RWPE2 (cell line): ENCODE results near the gene PTPRN2.

Experiments
- ATAC-seq: fragments of 200-7000 bp; cut with Tn5 transposase; 3 replicates; pipeline ENCODE4 v1.9.1; 2021; ENCODE audit warnings: low read depth
- DNase-seq: peaks from one replicate; pipeline ENCODE4 v3.0.0-alpha.2; 2020; ENCODE audit warnings: low spot score
- H3K27ac ChIP-seq: fragments of 450-650 bp; 2 replicates; pipeline ENCODE4 v1.5.1; 2017; ENCODE audit warnings: mild to moderate bottlenecking; ENCODE audit not compliant: poor library complexity, severe bottlenecking
- H3K27me3 ChIP-seq: fragments of 250-450 bp; sonication (Bioruptor Pico); 2 replicates; pipeline ENCODE4 v1.5.1; 2021; ENCODE audit warnings: mild to moderate bottlenecking, moderate library complexity; ENCODE audit not compliant: insufficient read depth, poor library complexity, severe bottlenecking
- H3K36me3 ChIP-seq: fragments of 250-450 bp; sonication (Bioruptor Pico); 2 replicates; pipeline ENCODE4 v1.5.1; 2020; ENCODE audit warnings: low read depth, mild to moderate bottlenecking, moderate library complexity
- H3K4me1 ChIP-seq: fragments of 250-450 bp; sonication (Bioruptor Pico); 2 replicates; pipeline ENCODE4 v1.5.1; 2021; ENCODE audit warnings: mild to moderate bottlenecking, moderate library complexity; ENCODE audit not compliant: insufficient read depth, poor library complexity, severe bottlenecking
- H3K4me3 ChIP-seq: fragments of 250-450 bp; sonication (Bioruptor Pico); 2 replicates; pipeline ENCODE4 v1.5.1; 2021; ENCODE audit warnings: mild to moderate bottlenecking, moderate library complexity; ENCODE audit not compliant: severe bottlenecking
- H3K9me3 ChIP-seq: fragments of 250-450 bp; sonication (Bioruptor Pico); 2 replicates; pipeline ENCODE4 v1.5.1; 2021; ENCODE audit warnings: mild to moderate bottlenecking, moderate library complexity; ENCODE audit not compliant: severe bottlenecking
- CTCF ChIP-seq: fragments of 450-650 bp; IDR thresholded peaks from one replicate; pipeline ENCODE4 v1.5.1; 2017; ENCODE audit warnings: mild to moderate bottlenecking, moderate library complexity; ENCODE audit not compliant: poor library complexity, severe bottlenecking

PTPRN2 gene

GRCh38 chr7:158085741-158086695 lies 501.6 kb downstream of the PTPRN2 start:
- ATAC-seq, result no peak
- peaks cover 2% of the 10 kb centered on the region for H3K9me3 ChIP-seq
- H3K27me3 ChIP-seq, result no peaks in the 10 kb centered on the region
- H3K4me1 ChIP-seq, result no peaks in the 10 kb centered on the region
- no peak overlapping the region for H3K27ac ChIP-seq
- no peak for TF ChIP-seq CTCF
- H3K36me3 ChIP-seq, result no peaks in the 10 kb centered on the region
- DNase-seq, result no peak
- H3K4me3 ChIP-seq, result no peak overlapping the region

- no peak for DNase-seq
- ATAC-seq, result no peak
- no peak for TF ChIP-seq CTCF
- H3K4me1 ChIP-seq, result no peaks in the 10 kb centered on the region
- H3K36me3 ChIP-seq, result no peaks in the 10 kb centered on the region
- H3K9me3 ChIP-seq, result no peaks in the 10 kb centered on the region
- H3K27me3 ChIP-seq, result no peaks in the 10 kb centered on the region
- H3K4me3 ChIP-seq, result no peak overlapping the region
- no peak overlapping the region for H3K27ac ChIP-seq
Measured at GRCh38 chr7:158084555-158084954, 503.1 kb downstream of the PTPRN2 start.

GRCh38 chr7:158083526-158084310 lies 503.9 kb downstream of the PTPRN2 start:
- H3K4me3 ChIP-seq, result no peak overlapping the region
- no peaks in the 10 kb centered on the region for H3K9me3 ChIP-seq
- no peak overlapping the region for H3K27ac ChIP-seq
- no peaks in the 10 kb centered on the region for H3K4me1 ChIP-seq
- TF ChIP-seq CTCF, result no peak
- H3K36me3 ChIP-seq, result no peaks in the 10 kb centered on the region
- DNase-seq (no peak), ATAC-seq (no peak)
- H3K27me3 ChIP-seq, result no peaks in the 10 kb centered on the region

GRCh38 chr7:158082761-158083160 lies 504.9 kb downstream of the PTPRN2 start:
- H3K27ac ChIP-seq, result no peak overlapping the region
- no peak for TF ChIP-seq CTCF
- no peak overlapping the region for H3K4me3 ChIP-seq
- H3K9me3 ChIP-seq, result no peaks in the 10 kb centered on the region
- DNase-seq (no peak), ATAC-seq (no peak)
- no peaks in the 10 kb centered on the region for H3K36me3 ChIP-seq
- no peaks in the 10 kb centered on the region for H3K4me1 ChIP-seq
- H3K27me3 ChIP-seq, result no peaks in the 10 kb centered on the region
